ENCODE measurements around the gene HYAL4. TPM values are rescaled to one million over a fixed set of nuclear protein-coding genes. Genes with fewer than 3 reads are reported as not detected.
A peak's percentile ranks its signal among the peaks of the same experiment; 100 is the strongest.
"Not testable (repeated sequence)": the region's sequence is repeated elsewhere in the genome, so short reads cannot be mapped to it uniquely, and the experiment has no call there.

The HYAL4 gene
- total and polyA plus RNA-seq, 2 of the 13 experiments (the other 11 are each of a cell fraction or from before 2014, with no cell fraction given), result not detected

DNA sequence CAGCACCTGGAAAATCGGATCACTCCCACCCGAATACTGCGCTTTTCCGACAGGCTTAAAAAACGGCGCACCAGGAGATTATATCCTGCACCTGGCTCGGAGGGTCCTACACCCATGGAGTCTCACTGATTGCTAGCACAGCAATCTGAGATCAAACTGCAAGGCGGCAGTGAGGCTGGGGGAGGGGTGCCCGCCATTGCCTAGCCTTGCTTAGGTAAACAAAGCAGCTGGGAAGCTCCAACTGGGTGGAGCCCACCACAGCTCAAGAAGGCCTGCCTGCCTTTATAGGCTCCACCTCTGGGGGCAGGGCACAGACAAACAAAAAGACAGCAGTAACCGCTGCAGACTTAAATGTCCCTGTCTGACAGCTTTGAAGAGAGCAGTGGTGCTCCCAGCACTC is 49.8 kb downstream of the HYAL4 start:
- CTCF ChIA-PET (ENCODE audit: low intra/inter-chr PET ratio, low total read pairs), result not testable (repeated sequence)

DNA sequence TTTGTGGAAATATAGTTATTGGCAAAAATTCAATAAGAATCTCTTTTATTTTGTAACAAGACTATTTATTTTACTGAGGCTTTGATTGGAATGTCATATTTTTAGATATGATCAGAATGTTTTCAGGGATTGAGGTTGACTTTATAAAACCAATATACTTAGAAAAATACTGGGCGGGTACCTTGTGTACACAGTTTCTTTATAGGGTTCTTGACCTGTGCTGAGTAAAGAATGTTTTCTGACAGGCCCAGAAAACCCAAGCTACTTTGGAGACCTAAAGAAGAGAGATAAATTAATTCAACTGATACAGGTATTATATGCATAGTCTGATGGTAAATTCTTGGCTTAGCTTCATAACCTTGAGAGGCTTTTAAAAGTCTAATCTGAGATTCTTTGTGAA is 56.1 kb downstream of the HYAL4 start:
- intact Hi-C loops (cut with micrococcal nuclease; ENCODE audit: unreplicated experiment) (no loop called here), in situ Hi-C loops (cut with HindIII; ENCODE audit: extremely low pct_ligation_motif_present, low pct_unique_long_range_greater_than_20kb) (no loop called here)
- H3K4me3 ChIP-seq (replicated peaks in 1 of 3; ENCODE audit: insufficient read depth in 1 of 3, low read depth in 2 of 3, low read length in 3 of 3), result no peak overlapping the region
- CTCF ChIA-PET (ENCODE audit: low intra/inter-chr PET ratio, low total read pairs), result no interaction called here
- no peaks in the 10 kb centered on the region for H3K4me1 ChIP-seq (ENCODE audit: insufficient read depth, low read length)
- no peaks in the 10 kb centered on the region for H3K79me2 ChIP-seq (ENCODE audit: insufficient read depth, low read length)
- POLR2A ChIA-PET, result no interaction called here
- no peak overlapping the region for H3K4me2 ChIP-seq (ENCODE audit: low read depth, low read length)
- no peaks in the 10 kb centered on the region for H3K9me3 ChIP-seq (ENCODE audit: low read length)
- H3K36me3 ChIP-seq (replicated peaks in 1 of 2; ENCODE audit: control insufficient read depth in 1 of 2, insufficient read depth in 2 of 2, low read length in 2 of 2), result no peaks in the 10 kb centered on the region
- no peak for FAIRE-seq
- H4K20me1 ChIP-seq (ENCODE audit: insufficient read depth, low read length), result no peaks in the 10 kb centered on the region
- no peak overlapping the region for H2AFZ ChIP-seq (ENCODE audit: low read length)
- 6% methylated on average over 1 of the region's 1 CpG for WGBS (ENCODE audit: low lambda C conversion rate)
- no TSS peak for BruUV-seq (replicated peaks)
- H3K27me3 ChIP-seq (ENCODE audit: control insufficient read depth in 1 of 2, insufficient read depth in 2 of 2, low read length in 2 of 2), result no peaks in the 10 kb centered on the region
- no peak overlapping the region for H3K27ac ChIP-seq (ENCODE audit: extremely low read length, insufficient read depth, low read length)
- ATAC-seq, result no peak
- DNase-seq (ENCODE audit: low spot score), result no peak
- H3K9ac ChIP-seq (ENCODE audit: insufficient read depth, low read depth, low read length), result no peak overlapping the region
- TF ChIP-seq ZNF337 (CRISPR knock-in tag; IDR thresholded peaks at IDR 0.05; ENCODE audit: borderline replicate concordance, low read depth) (no peak), MED8 (CRISPR knock-in tag; IDR thresholded peaks at IDR 0.05; ENCODE audit: insufficient replicate concordance) (no peak), ZFP36L2 (CRISPR knock-in tag; IDR thresholded peaks at IDR 0.05) (no peak), SRY (CRISPR knock-in tag; IDR thresholded peaks at IDR 0.05) (no peak), ZNF703 (CRISPR knock-in tag; IDR thresholded peaks at IDR 0.05; ENCODE audit: borderline replicate concordance) (no peak), RXRB (CRISPR knock-in tag; IDR thresholded peaks at IDR 0.05; ENCODE audit: borderline replicate concordance) (no peak), EZH2 (conservative IDR thresholded peaks at IDR 0.05; ENCODE audit: low read depth, low read length) (no peak), HMGA1 (CRISPR knock-in tag; conservative IDR thresholded peaks at IDR 0.05) (no peak)
- TF ChIP-seq, protein P1, sequence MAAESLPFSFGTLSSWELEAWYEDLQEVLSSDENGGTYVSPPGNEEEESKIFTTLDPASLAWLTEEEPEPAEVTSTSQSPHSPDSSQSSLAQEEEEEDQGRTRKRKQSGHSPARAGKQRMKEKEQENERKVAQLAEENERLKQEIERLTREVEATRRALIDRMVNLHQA (CRISPR knock-in tag; IDR thresholded peaks at IDR 0.05), result no peak
- TF ChIP-seq, protein P2, sequence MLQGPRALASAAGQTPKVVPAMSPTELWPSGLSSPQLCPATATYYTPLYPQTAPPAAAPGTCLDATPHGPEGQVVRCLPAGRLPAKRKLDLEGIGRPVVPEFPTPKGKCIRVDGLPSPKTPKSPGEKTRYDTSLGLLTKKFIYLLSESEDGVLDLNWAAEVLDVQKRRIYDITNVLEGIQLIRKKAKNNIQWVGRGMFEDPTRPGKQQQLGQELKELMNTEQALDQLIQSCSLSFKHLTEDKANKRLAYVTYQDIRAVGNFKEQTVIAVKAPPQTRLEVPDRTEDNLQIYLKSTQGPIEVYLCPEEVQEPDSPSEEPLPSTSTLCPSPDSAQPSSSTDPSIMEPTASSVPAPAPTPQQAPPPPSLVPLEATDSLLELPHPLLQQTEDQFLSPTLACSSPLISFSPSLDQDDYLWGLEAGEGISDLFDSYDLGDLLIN (CRISPR knock-in tag; IDR thresholded peaks at IDR 0.05; ENCODE audit: borderline replicate concordance), result no peak
- TF ChIP-seq, protein P3, sequence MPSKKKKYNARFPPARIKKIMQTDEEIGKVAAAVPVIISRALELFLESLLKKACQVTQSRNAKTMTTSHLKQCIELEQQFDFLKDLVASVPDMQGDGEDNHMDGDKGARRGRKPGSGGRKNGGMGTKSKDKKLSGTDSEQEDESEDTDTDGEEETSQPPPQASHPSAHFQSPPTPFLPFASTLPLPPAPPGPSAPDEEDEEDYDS (CRISPR knock-in tag; IDR thresholded peaks at IDR 0.05), result no peak

More for the DNA sequence above, 49.8 kb downstream of the HYAL4 start:
- FAIRE-seq; H3K36me3 ChIP-seq (replicated peaks in 1 of 2; ENCODE audit: control insufficient read depth in 1 of 2, insufficient read depth in 2 of 2, low read length in 2 of 2); ATAC-seq; H3K4me2 ChIP-seq (ENCODE audit: low read depth, low read length); H4K20me1 ChIP-seq (ENCODE audit: insufficient read depth, low read length); H3K4me1 ChIP-seq (ENCODE audit: insufficient read depth, low read length); H3K79me2 ChIP-seq (ENCODE audit: insufficient read depth, low read length); H3K27me3 ChIP-seq (ENCODE audit: control insufficient read depth in 1 of 2, insufficient read depth in 2 of 2, low read length in 2 of 2); DNase-seq (ENCODE audit: low spot score); POLR2A ChIA-PET; H2AFZ ChIP-seq (ENCODE audit: low read length); H3K4me3 ChIP-seq (replicated peaks in 1 of 3; ENCODE audit: insufficient read depth in 1 of 3, low read depth in 2 of 3, low read length in 3 of 3); in situ Hi-C loops (cut with HindIII; ENCODE audit: extremely low pct_ligation_motif_present, low pct_unique_long_range_greater_than_20kb); H3K9ac ChIP-seq (ENCODE audit: insufficient read depth, low read depth, low read length); H3K27ac ChIP-seq (ENCODE audit: extremely low read length, insufficient read depth, low read length); BruUV-seq (replicated peaks); intact Hi-C loops (cut with micrococcal nuclease; ENCODE audit: unreplicated experiment); TF ChIP-seq FOXA1 (IDR thresholded peaks at IDR 0.05): not testable (repeated sequence)
- peaks cover 10% of the 10 kb centered on the region for H3K9me3 ChIP-seq (ENCODE audit: low read length)
- WGBS (ENCODE audit: low lambda C conversion rate), result 79% methylated on average over 7 of the region's 10 CpGs
- TF ChIP-seq, protein P4, sequence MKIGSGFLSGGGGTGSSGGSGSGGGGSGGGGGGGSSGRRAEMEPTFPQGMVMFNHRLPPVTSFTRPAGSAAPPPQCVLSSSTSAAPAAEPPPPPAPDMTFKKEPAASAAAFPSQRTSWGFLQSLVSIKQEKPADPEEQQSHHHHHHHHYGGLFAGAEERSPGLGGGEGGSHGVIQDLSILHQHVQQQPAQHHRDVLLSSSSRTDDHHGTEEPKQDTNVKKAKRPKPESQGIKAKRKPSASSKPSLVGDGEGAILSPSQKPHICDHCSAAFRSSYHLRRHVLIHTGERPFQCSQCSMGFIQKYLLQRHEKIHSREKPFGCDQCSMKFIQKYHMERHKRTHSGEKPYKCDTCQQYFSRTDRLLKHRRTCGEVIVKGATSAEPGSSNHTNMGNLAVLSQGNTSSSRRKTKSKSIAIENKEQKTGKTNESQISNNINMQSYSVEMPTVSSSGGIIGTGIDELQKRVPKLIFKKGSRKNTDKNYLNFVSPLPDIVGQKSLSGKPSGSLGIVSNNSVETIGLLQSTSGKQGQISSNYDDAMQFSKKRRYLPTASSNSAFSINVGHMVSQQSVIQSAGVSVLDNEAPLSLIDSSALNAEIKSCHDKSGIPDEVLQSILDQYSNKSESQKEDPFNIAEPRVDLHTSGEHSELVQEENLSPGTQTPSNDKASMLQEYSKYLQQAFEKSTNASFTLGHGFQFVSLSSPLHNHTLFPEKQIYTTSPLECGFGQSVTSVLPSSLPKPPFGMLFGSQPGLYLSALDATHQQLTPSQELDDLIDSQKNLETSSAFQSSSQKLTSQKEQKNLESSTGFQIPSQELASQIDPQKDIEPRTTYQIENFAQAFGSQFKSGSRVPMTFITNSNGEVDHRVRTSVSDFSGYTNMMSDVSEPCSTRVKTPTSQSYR (CRISPR knock-in tag; IDR thresholded peaks at IDR 0.05; ENCODE audit: borderline replicate concordance), result peak; percentile 79; the same call in 1 of the 2 replicates
- TF ChIP-seq FOXA1 (CRISPR knock-in tag; IDR thresholded peaks at IDR 0.05), result peak; percentile 68
